ENCODE data around the gene SFXN3. TPM values are rescaled to one million over a fixed set of nuclear protein-coding genes. Genes with fewer than 3 reads are reported as not detected.

SFXN3 gene
- total and polyA plus RNA-seq, 2 of the 13 experiments (the other 11 are each of a cell fraction or from before 2014, with no cell fraction given), result 16.8 to 71.5 TPM

- TF ChIP-seq ZEB1 (IDR thresholded peaks at IDR 0.05; ENCODE audit: insufficient replicate concordance, low read depth) (no peak), CSRNP2 (CRISPR knock-in tag; conservative IDR thresholded peaks at IDR 0.05; ENCODE audit: low read depth) (no peak; the same call in 1 of the 2 replicates), NKX3-1 (CRISPR knock-in tag; IDR thresholded peaks at IDR 0.05) (peak; percentile 76; the same call in 1 of the 2 replicates), NAIF1 (CRISPR knock-in tag; IDR thresholded peaks at IDR 0.05; ENCODE audit: borderline replicate concordance) (peak; percentile 25; the same call in 1 of the 2 replicates), ZBTB25 (CRISPR knock-in tag; IDR thresholded peaks at IDR 0.05) (peak; percentile 45; the same call in 1 of the 2 replicates), RARG (CRISPR knock-in tag; IDR thresholded peaks at IDR 0.05; ENCODE audit: low read depth) (no peak), SOX6 (IDR thresholded peaks at IDR 0.05) (no peak), SOX6 (CRISPR knock-in tag; IDR thresholded peaks at IDR 0.05) (peak; percentile 36), KLF15 (CRISPR knock-in tag; IDR thresholded peaks at IDR 0.05; ENCODE audit: borderline replicate concordance) (0 out of 2 replicates have a peak, but pooled peaks have one; percentile 29), ZNF577 (CRISPR knock-in tag; IDR thresholded peaks at IDR 0.05; ENCODE audit: borderline replicate concordance, low read depth) (no peak), ZNF382 (CRISPR knock-in tag; IDR thresholded peaks at IDR 0.05; ENCODE audit: borderline replicate concordance) (no peak), ZNF644 (CRISPR knock-in tag; IDR thresholded peaks at IDR 0.05; ENCODE audit: low read depth) (no peak), JDP2 (CRISPR knock-in tag; IDR thresholded peaks at IDR 0.05; ENCODE audit: borderline replicate concordance) (no peak), ZNF546 (CRISPR knock-in tag; conservative IDR thresholded peaks at IDR 0.05) (no peak), MYNN (CRISPR knock-in tag; IDR thresholded peaks at IDR 0.05; ENCODE audit: low read depth) (0 out of 2 replicates have a peak, but pooled peaks have one; percentile 34), SMAD9 (CRISPR knock-in tag; IDR thresholded peaks at IDR 0.05) (0 out of 2 replicates have a peak, but pooled peaks have one; percentile 89), HMGA1 (CRISPR knock-in tag; conservative IDR thresholded peaks at IDR 0.05) (no peak), NFAT5 (CRISPR knock-in tag; IDR thresholded peaks at IDR 0.05) (peak; percentile 14; the same call in 1 of the 2 replicates), GLI4 (CRISPR knock-in tag; IDR thresholded peaks at IDR 0.05; ENCODE audit: borderline replicate concordance) (0 out of 2 replicates have a peak, but pooled peaks have one; percentile 57), ZNF512 (CRISPR knock-in tag; IDR thresholded peaks at IDR 0.05) (no peak)
Measured at GRCh38 chr10:100986952-100987684, 43.9 kb upstream of the SFXN3 start, which contains the start of the genes MRPL43 and TWNK (continued).
